H1 (cell line): ENCODE measurements around the gene EGFLAM. TPM values are rescaled to one million over a fixed set of nuclear protein-coding genes. Genes with fewer than 3 reads are reported as not detected.
A peak's percentile ranks its signal among the peaks of the same experiment; 100 is the strongest.

Experiments
- CTCF ChIA-PET: fragments of 300-600 bp; sonication (Branson Sonifier 250); formaldehyde crosslinking; loops from one replicate; lab custom pipeline; 2021; ENCODE audit not compliant: partially characterized antibody; lab: Charles Lee
- POLR2A ChIA-PET: fragments of 300-600 bp; sonication (Branson Sonifier 250); formaldehyde crosslinking; loops from one replicate; lab custom pipeline; 2021; ENCODE audit warnings: inconsistent platforms; ENCODE audit not compliant: partially characterized antibody; lab: Charles Lee
- DNase-seq, 2 experiments: peaks; one replicate each; pipeline versions ENCODE4 v3.0.0 to v3.0.0-alpha.2; 2010 to 2022; ENCODE audit warnings: low spot score in 2 of 2, low read depth in 1 of 2, mixed read lengths in 1 of 2
- FAIRE-seq: peaks from 2 replicates; lab custom pipeline; 2011; peaks lifted over from hg19 to GRCh38; lab: Jason Lieb, UNC
- H2AFZ ChIP-seq: 2 replicates; pipeline ENCODE4 v1.8.1; 2012; ENCODE audit warnings: low read length, inconsistent platforms
- H2AK5ac ChIP-seq: 2 replicates; pipeline ENCODE4 v1.6.1; 2013; ENCODE audit warnings: low read depth, low read length
- H2BK120ac ChIP-seq: replicated peaks from 2 replicates; pipeline ENCODE3; 2013; ENCODE audit warnings: low read depth, low read length, inconsistent platforms
- H2BK12ac ChIP-seq: 2 replicates; pipeline ENCODE4 v1.6.1; 2013; ENCODE audit warnings: low read depth, low read length
- H2BK15ac ChIP-seq: 2 replicates; pipeline ENCODE4 v1.6.1; 2013; ENCODE audit warnings: low read length
- H2BK20ac ChIP-seq: 2 replicates; pipeline ENCODE4 v1.6.1; 2013; ENCODE audit warnings: low read length
- H2BK5ac ChIP-seq: 2 replicates; pipeline ENCODE4 v1.6.1; 2013; ENCODE audit warnings: low read depth, low read length
- H3K14ac ChIP-seq: 2 replicates; pipeline ENCODE4 v1.6.1; 2013; ENCODE audit warnings: inconsistent platforms; ENCODE audit not compliant: insufficient read length
- H3K18ac ChIP-seq: 2 replicates; pipeline ENCODE4 v1.6.1; 2013; ENCODE audit warnings: low read length; ENCODE audit errors: extremely low read depth
- H3K23ac ChIP-seq: 2 replicates; pipeline ENCODE4 v1.6.1; 2013; ENCODE audit warnings: inconsistent platforms; ENCODE audit not compliant: insufficient read length
- H3K23me2 ChIP-seq: 2 replicates; pipeline ENCODE4 v1.6.1; 2013; ENCODE audit warnings: low read depth, low read length
- H3K27ac ChIP-seq: 2 replicates; pipeline ENCODE4 v1.6.1; 2011; ENCODE audit warnings: low read depth, low read length, inconsistent platforms
- H3K27me3 ChIP-seq, 4 experiments: replicated peaks in 1 of 4; 1 replicate in 1 of 4; 2 replicates in 3 of 4; pipeline versions ENCODE4 v1.6.1 to v1.8.1; 2011 to 2013; ENCODE audit warnings: low read length in 3 of 4, mild to moderate bottlenecking in 3 of 4, inconsistent platforms in 2 of 4, mixed read lengths in 2 of 4, moderate library complexity in 1 of 4; ENCODE audit not compliant: control insufficient read depth in 3 of 4, insufficient read depth in 3 of 4; ENCODE audit errors: extremely low read depth in 1 of 4
- H3K36me3 ChIP-seq, 4 experiments: 2 replicates each; pipeline versions ENCODE4 v1.6.1 to v1.8.1; 2011 to 2013; ENCODE audit warnings: mild to moderate bottlenecking in 4 of 4, low read length in 3 of 4, moderate library complexity in 2 of 4, control low read depth in 1 of 4, inconsistent platforms in 1 of 4; ENCODE audit not compliant: insufficient read depth in 4 of 4, control insufficient read depth in 2 of 4
- H3K4ac ChIP-seq: replicated peaks from 2 replicates; pipeline ENCODE3; 2013; ENCODE audit warnings: low read length, low read depth, mixed read lengths, inconsistent platforms; ENCODE audit not compliant: insufficient read length
- H3K4me1 ChIP-seq, 4 experiments: replicated peaks in 1 of 4; 1 replicate in 1 of 4; 2 replicates in 3 of 4; pipeline versions ENCODE4 v1.6.1 to v1.8.1; 2011 to 2013; ENCODE audit warnings: low read length in 3 of 4, inconsistent platforms in 2 of 4, mixed read lengths in 1 of 4; ENCODE audit not compliant: insufficient read depth in 4 of 4, control insufficient read depth in 3 of 4
- H3K4me2 ChIP-seq, 2 experiments: 2 replicates each; pipeline versions ENCODE4 v1.6.1 to v1.8.1; 2011 to 2013; ENCODE audit warnings: low read depth in 2 of 2, low read length in 2 of 2, control low read depth in 1 of 2, inconsistent platforms in 1 of 2, mild to moderate bottlenecking in 1 of 2; ENCODE audit not compliant: insufficient read depth in 1 of 2
- H3K4me3 ChIP-seq, 4 experiments: fragments of 200-600, 300-600 bp in 1 of 4; sonication (generic), shearing (Covaris generic), sonication (Bioruptor Twin) in 1 of 4; 2 replicates each; pipeline versions ENCODE4 v1.5.1 to v1.8.1; 2011 to 2016; ENCODE audit warnings: low read length in 4 of 4, low read depth in 3 of 4, control low read depth in 2 of 4, inconsistent platforms in 2 of 4, mild to moderate bottlenecking in 2 of 4, mixed read lengths in 1 of 4, moderate library complexity in 1 of 4; ENCODE audit not compliant: insufficient read depth in 2 of 4; ENCODE audit errors: extremely low read depth in 1 of 4
- H3K56ac ChIP-seq: replicated peaks from 2 replicates; pipeline ENCODE3; 2013; ENCODE audit warnings: low read depth, mild to moderate bottlenecking, mixed read lengths, low read length, inconsistent platforms; ENCODE audit not compliant: insufficient read length
- H3K79me1 ChIP-seq: 2 replicates; pipeline ENCODE4 v1.6.1; 2013; ENCODE audit warnings: low read depth, low read length, control low read depth
- H3K79me2 ChIP-seq, 2 experiments: 2 replicates each; pipeline versions ENCODE4 v1.6.1 to v1.8.1; 2012 to 2013; ENCODE audit warnings: low read length in 2 of 2, mild to moderate bottlenecking in 2 of 2, inconsistent platforms in 1 of 2; ENCODE audit not compliant: insufficient read depth in 2 of 2, control insufficient read depth in 1 of 2
- H3K9ac ChIP-seq, 4 experiments: replicated peaks in 1 of 4; 1 replicate in 1 of 4; 2 replicates in 3 of 4; pipeline versions ENCODE4 v1.6.1 to v1.8.1; 2011 to 2013; ENCODE audit warnings: low read depth in 3 of 4, low read length in 3 of 4, control low read depth in 2 of 4, mild to moderate bottlenecking in 2 of 4, moderate library complexity in 2 of 4, inconsistent platforms in 1 of 4; ENCODE audit errors: extremely low read depth in 1 of 4
- H3K9me3 ChIP-seq, 2 experiments: 2 replicates each; pipeline versions ENCODE4 v1.6.1 to v1.8.1; 2012 to 2013; ENCODE audit warnings: mild to moderate bottlenecking in 2 of 2, moderate library complexity in 2 of 2, control low read depth in 1 of 2, inconsistent platforms in 1 of 2, low read depth in 1 of 2, low read length in 1 of 2, mixed read lengths in 1 of 2; ENCODE audit not compliant: insufficient read depth in 2 of 2
- H4K20me1 ChIP-seq, 2 experiments: replicated peaks in 1 of 2; 2 replicates each; pipeline versions ENCODE3 to v1.8.1; 2011 to 2013; ENCODE audit warnings: inconsistent platforms in 2 of 2, low read length in 2 of 2, mild to moderate bottlenecking in 1 of 2; ENCODE audit not compliant: insufficient read depth in 2 of 2, control insufficient read depth in 1 of 2
- H4K5ac ChIP-seq: 2 replicates; pipeline ENCODE4 v1.6.1; 2013; ENCODE audit warnings: low read length, low read depth, mixed read lengths, inconsistent platforms; ENCODE audit not compliant: insufficient read length
- H4K8ac ChIP-seq: 2 replicates; pipeline ENCODE4 v1.8.0; 2013; ENCODE audit warnings: mild to moderate bottlenecking, moderate library complexity, low read length, inconsistent platforms; ENCODE audit not compliant: insufficient read depth; ENCODE audit errors: extremely low read depth
- H4K91ac ChIP-seq: replicated peaks from 2 replicates; pipeline ENCODE3; 2013; ENCODE audit warnings: low read length, mixed read lengths, inconsistent platforms; ENCODE audit not compliant: insufficient read length
- ATF3 ChIP-seq: IDR thresholded peaks from 2 replicates; pipeline ENCODE4 v1.6.1; 2011; ENCODE audit warnings: low read depth, mild to moderate bottlenecking, low read length; ENCODE audit not compliant: insufficient read depth
- CBX5 ChIP-seq: fragments of 300-800, 300-1000 bp; sonication (generic); IDR thresholded peaks from 2 replicates; pipeline ENCODE4 v1.7.1; 2016; ENCODE audit warnings: antibody characterized with exemption, low read length, low read depth
- CBX8 ChIP-seq: fragments of 300-800, 300-1000 bp; sonication (generic); IDR thresholded peaks from 2 replicates; pipeline ENCODE4 v1.7.1; 2016; ENCODE audit warnings: low read depth, low read length, borderline replicate concordance
- EGR1 ChIP-seq: IDR thresholded peaks from 2 replicates; pipeline ENCODE4 v1.6.1; 2011; ENCODE audit warnings: low read depth, low read length, borderline replicate concordance
- HDAC2 ChIP-seq, 2 experiments: fragments of 300-600 bp in 1 of 2; sonication (generic) in 1 of 2; IDR thresholded peaks; 2 replicates each; pipeline ENCODE4 v1.6.1; 2011 to 2012; ENCODE audit warnings: low read depth in 2 of 2, low read length in 2 of 2, mild to moderate bottlenecking in 2 of 2, moderate library complexity in 2 of 2, borderline replicate concordance in 1 of 2, inconsistent platforms in 1 of 2
- KDM5A ChIP-seq: fragments of 200-600 bp; IDR thresholded peaks from 2 replicates; pipeline ENCODE4 v1.7.1; 2012; ENCODE audit warnings: mild to moderate bottlenecking, low read length, inconsistent platforms, mixed read lengths
- MAFK ChIP-seq: IDR thresholded peaks from 2 replicates; pipeline ENCODE4 v1.6.1; 2012; ENCODE audit warnings: low read depth, mild to moderate bottlenecking, improper control_type of control experiment, low read length
- POLR2A ChIP-seq, 2 experiments: IDR thresholded peaks; 1 replicate in 1 of 2; 2 replicates in 1 of 2; pipeline ENCODE4 v1.6.1; 2011; ENCODE audit warnings: low read depth in 2 of 2, low read length in 2 of 2, mild to moderate bottlenecking in 2 of 2; ENCODE audit errors: control extremely low read depth in 1 of 2
- SIRT6 ChIP-seq: IDR thresholded peaks from one replicate; pipeline ENCODE4 v1.7.1; 2012; ENCODE audit warnings: low read length, inconsistent platforms
- TAF1 ChIP-seq: IDR thresholded peaks from 2 replicates; pipeline ENCODE4 v1.6.1; 2011; ENCODE audit warnings: mild to moderate bottlenecking, low read depth, low read length
- YY1 ChIP-seq: IDR thresholded peaks from 2 replicates; pipeline ENCODE4 v1.6.1; 2011; ENCODE audit warnings: low read depth, mild to moderate bottlenecking, low read length
- WGBS, 2 experiments: shearing (Covaris generic) in 1 of 2; methylation state at CpG; one replicate each; pipeline versions ENCODE4 v1.1.6 to v1.1.7; 2013 to 2015; ENCODE audit warnings: low lambda C conversion rate in 2 of 2, mixed read lengths in 2 of 2, inconsistent platforms in 1 of 2, low coverage in 1 of 2, missing lambda C conversion rate in 1 of 2; ENCODE audit not compliant: insufficient replicate concordance in 2 of 2, insufficient coverage in 1 of 2, insufficient read length in 1 of 2; ENCODE audit errors: extremely low coverage in 1 of 2, missing lambda C conversion rate in 1 of 2; 5-methylcytosine and 5-hydroxymethylcytosine counted together
- polyA plus RNA-seq, 7 experiments: library from polyadenylated mRNA; depleted of rRNA in 3 of 7; stranded (reverse) in 5 of 7; unstranded in 2 of 7; fragments of >200 nt in 5 of 7; fragments of 200-250 nt in 2 of 7; gene quantifications; 1 replicate in 5 of 7; 2 replicates in 1 of 7; 4 replicates in 1 of 7; pipeline versions ENCODE4 v1.2.1 to v1.2.3, GENCODE V29; 2011 to 2013; ENCODE audit warnings: missing spikeins in 2 of 7, mixed read lengths in 2 of 7
- total RNA-seq: library from RNA; stranded (reverse); fragmentation: NEBNext Ultra II Directional; extraction: Animal tissue kit (Norgen Biotek cat#: 25700); gene quantifications from 2 replicates; pipeline ENCODE4 v1.2.1, GENCODE V29; 2021
- TF ChIP-seq, protein P1 (sequence below), 3 experiments: IDR thresholded peaks; 1 replicate in 2 of 3; 2 replicates in 1 of 3; pipeline versions ENCODE4 v1.5.1 to v1.6.1; 2011; ENCODE audit warnings: low read length in 3 of 3, mild to moderate bottlenecking in 3 of 3, inconsistent platforms in 2 of 3, low read depth in 1 of 3, moderate library complexity in 1 of 3; ENCODE audit not compliant: insufficient read depth in 1 of 3; ENCODE audit errors: control extremely low read depth in 1 of 3

EGFLAM gene
- total and polyA plus RNA-seq, 2 of the 8 experiments (the other 6 are each of a cell fraction or from before 2014, with no cell fraction given) = 0.20 to 0.24 TPM

GRCh38 chr5:38258042-38258318 lies 379 bp upstream of the EGFLAM start:
- Histone ChIP-seq H3K27ac (no peak overlapping the region), H3K18ac (no peak overlapping the region; the same call in 1 of the 2 replicates), H4K5ac (no peak overlapping the region), H3K23ac (no peak overlapping the region), H3K9ac (no peak overlapping the region), H4K8ac (no peak overlapping the region), H3K79me1 (no peaks in the 10 kb centered on the region), H3K36me3 (no peaks in the 10 kb centered on the region), H2BK15ac (no peak overlapping the region), H3K79me2 (no peaks in the 10 kb centered on the region), H3K27me3 (peaks cover 27 to 60% (median 46%) of the 10 kb centered on the region in 4 experiments), H3K14ac (no peak overlapping the region), H4K20me1 (peaks cover 0 to 3% of the 10 kb centered on the region in 2 experiments), H3K4ac (no peak overlapping the region), H4K91ac (no peak overlapping the region), H2BK20ac (no peak overlapping the region), H2BK120ac (no peak overlapping the region), H2AFZ (no peak overlapping the region; the same call in 1 of the 2 replicates), H3K9me3 (peaks cover 0 to 2% of the 10 kb centered on the region in 2 experiments; a peak in 1 of 4 replicates), H2BK12ac (no peak overlapping the region), H3K23me2 (peaks cover 10% of the 10 kb centered on the region; the same call in 1 of the 2 replicates), H3K56ac (peak overlapping the region; percentile 46), H3K4me3 (peak overlapping the region; percentile 42 to 70 (median 54)), H3K4me2 (peak overlapping the region; percentile 91 to 92), H2BK5ac (no peak overlapping the region), H2AK5ac (no peak overlapping the region), H3K4me1 (peaks cover 4 to 12% (median 5%) of the 10 kb centered on the region in 4 experiments)
- ChIA-PET POLR2A (interaction anchor here (1.7 kb wide), 1 partner anchor 9 kb away, joined by 3 read pairs; no protein-coding TSS in a partner anchor), CTCF (interaction anchor here (0.6 to 2.5 kb wide), 4 partner anchors 8 to 654 kb away, joined by 3 to 26 read pairs (median 4); no protein-coding TSS in a partner anchor)
- no peak for FAIRE-seq
- 2% methylated on average over 6 of the region's 13 CpGs; no CpG with 5 or more reads in 1 of the 2 experiments for WGBS, 2 experiments
- TF ChIP-seq CBX8 = no peak
- no peak for TF ChIP-seq SIRT6
- no peak for TF ChIP-seq POLR2A (IDR thresholded peaks at IDR 0.05; ENCODE audit: control extremely low read depth in 1 of 2, low read depth in 2 of 2, low read length in 2 of 2)
- TF ChIP-seq, protein P1, sequence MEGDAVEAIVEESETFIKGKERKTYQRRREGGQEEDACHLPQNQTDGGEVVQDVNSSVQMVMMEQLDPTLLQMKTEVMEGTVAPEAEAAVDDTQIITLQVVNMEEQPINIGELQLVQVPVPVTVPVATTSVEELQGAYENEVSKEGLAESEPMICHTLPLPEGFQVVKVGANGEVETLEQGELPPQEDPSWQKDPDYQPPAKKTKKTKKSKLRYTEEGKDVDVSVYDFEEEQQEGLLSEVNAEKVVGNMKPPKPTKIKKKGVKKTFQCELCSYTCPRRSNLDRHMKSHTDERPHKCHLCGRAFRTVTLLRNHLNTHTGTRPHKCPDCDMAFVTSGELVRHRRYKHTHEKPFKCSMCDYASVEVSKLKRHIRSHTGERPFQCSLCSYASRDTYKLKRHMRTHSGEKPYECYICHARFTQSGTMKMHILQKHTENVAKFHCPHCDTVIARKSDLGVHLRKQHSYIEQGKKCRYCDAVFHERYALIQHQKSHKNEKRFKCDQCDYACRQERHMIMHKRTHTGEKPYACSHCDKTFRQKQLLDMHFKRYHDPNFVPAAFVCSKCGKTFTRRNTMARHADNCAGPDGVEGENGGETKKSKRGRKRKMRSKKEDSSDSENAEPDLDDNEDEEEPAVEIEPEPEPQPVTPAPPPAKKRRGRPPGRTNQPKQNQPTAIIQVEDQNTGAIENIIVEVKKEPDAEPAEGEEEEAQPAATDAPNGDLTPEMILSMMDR (IDR thresholded peaks at IDR 0.05; ENCODE audit: control extremely low read depth in 1 of 3, insufficient read depth in 1 of 3, low read depth in 1 of 3, low read length in 3 of 3) = no peak
- no peak for TF ChIP-seq YY1
- TF ChIP-seq EGR1 = no peak
- TF ChIP-seq CBX5 = no peak
- TF ChIP-seq KDM5A = no peak
- no peak for TF ChIP-seq TAF1
- TF ChIP-seq ATF3 = no peak
- TF ChIP-seq HDAC2 (IDR thresholded peaks at IDR 0.05; ENCODE audit: borderline replicate concordance in 1 of 2, low read depth in 2 of 2, low read length in 2 of 2) = no peak
- TF ChIP-seq MAFK = no peak
- DNase-seq = no peak
